HG02970 (cell line): ENCODE results near the gene C1QL1.

ENCODE experiments used
- ATAC-seq: cut with Tn5 transposase; IDR thresholded peaks from one replicate; pipeline ENCODE4 v1.9.1; 2021; ENCODE audit warnings: mild to moderate bottlenecking, moderate library complexity, moderate number of reproducible peaks; ENCODE audit not compliant: unreplicated experiment, low FRiP score

Gene C1QL1

GRCh38 chr17:44990994-44991393, 22.9 kb upstream of the C1QL1 start:
- ATAC-seq, result no peak

- no peak for ATAC-seq
These were observed 21.5 kb upstream of the C1QL1 start for GRCh38 chr17:44989552-44990138.

- no peak for ATAC-seq
These were observed 20.2 kb upstream of the C1QL1 start for GRCh38 chr17:44988044-44988942.

DNA sequence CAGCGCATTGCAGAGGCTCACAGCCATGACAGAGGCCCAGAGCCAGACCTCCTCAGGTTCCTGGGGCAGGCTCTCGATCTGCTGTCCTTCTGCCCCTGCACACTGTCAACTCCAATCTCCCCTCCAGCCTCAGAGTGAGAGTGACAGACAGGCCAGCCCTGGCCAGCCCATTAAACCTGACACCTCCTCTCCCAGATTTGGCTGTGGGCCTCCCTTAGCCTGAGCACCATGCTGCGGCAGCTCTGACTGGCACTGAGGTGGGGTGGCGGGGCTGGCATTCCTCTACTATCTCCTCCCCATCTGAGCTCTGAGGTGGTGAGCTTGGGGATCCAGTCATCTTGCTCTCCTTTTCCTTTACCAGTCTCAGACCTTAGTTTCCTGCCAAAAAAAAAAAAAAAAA, 15.5 kb upstream of the C1QL1 start:
- no peak for ATAC-seq

DNA sequence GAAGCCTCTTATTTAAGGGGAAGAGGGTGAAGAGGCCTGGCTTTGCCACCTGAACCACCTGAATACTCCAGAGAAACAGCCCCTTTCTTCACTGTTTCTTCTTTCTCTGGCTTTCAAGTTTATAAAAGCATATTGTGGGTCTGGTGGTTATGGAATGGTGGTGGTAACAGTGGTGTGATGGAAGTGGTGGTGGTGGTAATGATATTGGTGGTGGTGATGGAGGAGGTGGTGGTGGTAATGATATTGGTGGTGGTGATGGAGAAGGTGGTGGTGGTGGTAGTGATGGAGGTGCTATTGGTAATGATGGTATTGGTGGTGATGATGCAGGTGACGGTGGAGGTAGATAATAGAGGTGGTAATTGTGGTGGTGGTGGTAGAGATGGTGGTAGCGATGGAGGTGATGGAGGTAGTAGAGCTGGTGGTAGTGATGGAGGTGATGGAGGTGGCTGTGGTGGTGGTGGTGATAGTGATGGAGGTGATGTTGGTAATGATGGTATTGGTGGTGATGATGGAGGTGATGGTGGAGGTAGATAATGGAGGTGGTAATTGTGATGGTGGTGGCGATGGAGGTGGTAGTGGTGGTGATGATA, 14.1 kb upstream of the C1QL1 start:
- no peak for ATAC-seq

- no peak for ATAC-seq
These were observed 13.3 kb upstream of the C1QL1 start for GRCh38 chr17:44981221-44981968.

DNA sequence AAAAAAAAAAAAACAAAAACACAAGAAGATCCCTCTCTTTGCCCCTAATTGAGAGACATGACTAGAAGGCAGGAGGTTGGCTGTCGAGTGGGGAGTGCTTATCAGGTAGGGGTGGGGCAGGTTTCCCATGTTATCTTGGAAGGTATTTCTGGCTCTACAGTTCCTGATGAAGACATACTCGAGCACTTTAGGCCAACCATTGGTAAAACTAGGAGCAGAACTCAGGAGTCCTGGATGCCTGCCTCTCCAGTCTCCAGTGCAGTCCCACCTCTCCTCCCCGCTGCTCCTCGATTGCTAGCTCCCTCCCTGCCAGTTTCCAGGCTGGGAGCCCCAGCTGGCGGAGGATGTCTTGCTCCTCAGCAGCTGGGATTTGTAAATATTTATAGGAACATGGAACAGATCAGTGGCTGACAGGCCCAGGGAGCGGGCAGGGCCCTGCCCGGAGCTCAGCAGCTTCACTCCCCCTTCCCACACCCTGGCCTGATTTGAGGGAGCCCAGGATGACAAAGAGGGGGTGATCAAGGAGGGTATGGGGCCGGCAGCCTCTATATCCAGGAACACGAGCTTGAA, 11.4 kb upstream of the C1QL1 start:
- no peak for ATAC-seq

DNA sequence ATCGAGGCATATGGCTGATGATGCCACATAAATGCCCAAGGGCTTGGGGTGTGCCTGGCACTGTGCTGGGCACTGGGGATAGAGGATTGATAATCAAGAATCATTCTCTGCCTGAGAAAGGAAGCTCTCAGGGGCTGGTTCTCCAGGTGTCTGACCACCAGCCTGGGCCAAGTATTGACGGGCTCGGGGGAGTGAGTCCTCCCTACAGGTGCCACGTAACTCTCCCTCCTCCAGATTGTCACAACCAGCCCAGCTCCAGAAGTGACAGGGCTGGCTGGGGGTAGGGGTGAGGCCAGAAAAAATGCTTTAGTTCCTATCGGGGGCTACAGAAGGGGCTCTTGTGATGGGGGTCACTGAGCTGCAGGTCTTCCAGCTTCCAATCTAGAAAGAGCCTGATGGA, 10.7 kb upstream of the C1QL1 start:
- ATAC-seq, result no peak

DNA sequence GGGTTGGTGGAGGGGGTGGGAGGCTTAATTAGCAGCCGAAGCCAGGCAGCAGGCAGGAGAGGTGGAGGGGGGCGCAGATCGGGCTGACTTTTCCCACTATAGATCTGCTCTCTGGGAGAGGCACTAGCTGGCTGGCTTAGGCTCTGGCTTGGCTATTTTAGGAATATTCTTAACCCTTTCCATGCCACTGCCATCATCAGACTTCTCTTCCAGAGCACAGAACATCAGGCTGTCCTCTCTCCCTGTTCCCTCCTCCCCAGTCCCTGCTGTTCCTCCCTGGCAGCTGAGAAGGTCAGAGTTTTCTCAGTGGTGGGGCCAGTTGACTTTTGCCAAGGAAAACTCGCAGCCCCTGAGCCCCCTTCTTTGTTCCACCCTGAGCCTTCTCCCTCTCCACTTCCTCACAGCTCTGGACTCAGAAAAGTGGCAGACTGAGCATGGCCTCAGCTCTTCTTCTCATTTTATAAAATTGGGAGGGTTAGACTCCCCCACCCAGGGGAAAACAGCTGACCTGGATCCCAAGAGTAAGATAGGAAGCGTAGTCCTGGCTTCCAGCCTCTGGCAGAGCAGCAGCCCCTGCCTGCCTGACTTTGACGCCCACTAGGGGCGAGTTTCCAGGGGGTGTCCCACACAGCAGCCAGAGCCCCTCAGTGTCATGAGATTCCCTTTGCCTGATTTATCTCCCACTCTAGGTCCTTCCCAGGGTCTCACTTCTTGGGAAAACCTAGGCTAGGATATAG, 9.9 kb upstream of the C1QL1 start:
- no peak for ATAC-seq

GRCh38 chr17:44977065-44977464, 9.0 kb upstream of the C1QL1 start:
- ATAC-seq, result no peak

GRCh38 chr17:44976206-44976605, 8.1 kb upstream of the C1QL1 start:
- no peak for ATAC-seq

DNA sequence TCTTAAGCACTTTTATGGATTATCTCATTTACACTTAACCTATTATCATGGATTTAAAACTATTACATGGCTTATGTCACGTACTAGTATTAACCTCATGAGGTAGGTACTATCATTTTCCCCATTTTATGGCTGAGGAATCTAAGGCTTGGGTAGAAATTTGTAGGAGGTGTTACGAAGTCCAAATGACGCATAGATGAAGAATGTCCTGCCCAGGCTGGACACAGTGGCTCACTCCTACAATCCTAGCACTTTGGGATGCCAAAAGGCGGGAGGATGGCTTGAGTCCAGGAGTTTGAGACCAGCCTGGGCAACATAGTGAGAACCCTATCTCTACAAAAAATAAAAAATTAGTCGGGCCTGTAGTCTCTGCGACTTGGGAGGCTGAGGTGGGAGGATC, 4.8 kb upstream of the C1QL1 start:
- ATAC-seq, result no peak

- ATAC-seq, result no peak
These were observed 3.8 kb upstream of the C1QL1 start for GRCh38 chr17:44971776-44972483.

GRCh38 chr17:44970136-44970741, 2.1 kb upstream of the C1QL1 start:
- no peak for ATAC-seq

DNA sequence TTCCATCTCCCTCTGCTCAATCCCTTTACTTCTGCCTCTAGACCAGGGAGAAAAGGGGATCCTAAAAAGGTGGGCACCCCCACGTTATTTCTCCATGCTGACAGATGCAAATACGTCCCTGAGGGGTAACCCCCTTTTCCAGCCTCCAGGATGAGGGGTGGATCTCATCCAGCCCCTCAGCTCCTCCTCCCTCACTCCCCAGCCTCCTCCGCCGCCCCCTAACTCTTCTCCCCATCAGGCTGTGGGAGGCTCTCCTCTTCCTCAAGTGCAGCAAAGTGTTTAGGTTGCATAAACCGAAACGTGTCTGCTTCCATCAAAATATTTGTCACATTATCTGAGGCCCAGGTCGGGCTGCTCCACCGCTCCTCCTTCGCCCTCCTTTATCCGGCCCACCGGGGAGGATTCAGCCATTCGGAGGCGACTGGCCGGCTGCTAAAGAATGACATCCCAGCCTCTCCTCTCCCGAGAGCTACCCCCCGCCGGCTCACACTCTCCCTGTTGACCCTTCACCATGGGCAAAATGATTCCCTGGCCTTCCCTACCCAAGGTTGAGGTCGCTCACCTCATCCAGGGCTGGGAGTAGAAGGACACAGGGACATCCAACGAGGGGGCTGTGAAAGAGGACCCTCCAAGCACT, 1.2 kb upstream of the C1QL1 start:
- ATAC-seq, result no peak

GRCh38 chr17:44967907-44968224, 237 bp downstream of the C1QL1 start:
- no peak for ATAC-seq

- no peak for ATAC-seq
These were observed 837 bp downstream of the C1QL1 start for GRCh38 chr17:44967026-44967906.
